ENCODE results near the gene NSRP1.
"Not testable (repeated sequence)": the region's sequence is repeated elsewhere in the genome, so short reads cannot be mapped to it uniquely, and the experiment has no call there.

NSRP1 gene

GRCh38 chr17:30116661-30117551 lies at the start of gene NSRP1:
Gene NSRP1, plus strand, starts transcription at chr17:30116816. Its CDS starts 28 bp downstream, at chr17:30116844.
- peak; percentile 89 to 94 for DNase-seq (ENCODE audit: low read depth in 2 of 2)

GRCh38 chr17:30068465-30068864 lies 48.2 kb upstream of the NSRP1 start:
- no peak for DNase-seq (ENCODE audit: low read depth in 2 of 2)

- no peak for DNase-seq (ENCODE audit: low read depth in 2 of 2)
Observed at GRCh38 chr17:30074254-30074653, 42.4 kb upstream of the NSRP1 start.

GRCh38 chr17:30074730-30075129 lies 41.9 kb upstream of the NSRP1 start:
- DNase-seq (ENCODE audit: low read depth in 2 of 2), result no peak

GRCh38 chr17:30082773-30083172 lies 33.8 kb upstream of the NSRP1 start:
- no peak for DNase-seq (ENCODE audit: low read depth in 2 of 2)

- DNase-seq (ENCODE audit: low read depth in 2 of 2), result no peak
Observed at GRCh38 chr17:30084788-30085187, 31.8 kb upstream of the NSRP1 start.

- DNase-seq (ENCODE audit: low read depth in 2 of 2), result no peak
Observed at GRCh38 chr17:30086896-30087295, 29.7 kb upstream of the NSRP1 start.

- DNase-seq (ENCODE audit: low read depth in 2 of 2), result not testable (repeated sequence)
Observed at GRCh38 chr17:30087431-30087830, 29.2 kb upstream of the NSRP1 start.

- DNase-seq (ENCODE audit: low read depth in 2 of 2), result no peak
Observed at GRCh38 chr17:30091121-30091670, 25.4 kb upstream of the NSRP1 start.

- no peak for DNase-seq (ENCODE audit: low read depth in 2 of 2)
Observed at GRCh38 chr17:30091771-30092170, 24.8 kb upstream of the NSRP1 start.

GRCh38 chr17:30092886-30093285 lies 23.7 kb upstream of the NSRP1 start:
- DNase-seq (ENCODE audit: low read depth in 2 of 2), result no peak

- no peak for DNase-seq (ENCODE audit: low read depth in 2 of 2)
Observed at GRCh38 chr17:30093463-30094147, 23.0 kb upstream of the NSRP1 start.

- DNase-seq (ENCODE audit: low read depth in 2 of 2), result no peak
Observed at GRCh38 chr17:30095507-30096244, 20.9 kb upstream of the NSRP1 start.

GRCh38 chr17:30101686-30102390 lies 14.8 kb upstream of the NSRP1 start:
- DNase-seq (ENCODE audit: low read depth in 2 of 2), result no peak

- DNase-seq (ENCODE audit: low read depth in 2 of 2), result no peak
Observed at GRCh38 chr17:30103921-30104320, 12.7 kb upstream of the NSRP1 start.

GRCh38 chr17:30104575-30105339 lies 11.9 kb upstream of the NSRP1 start:
- DNase-seq (ENCODE audit: low read depth in 2 of 2), result peak; percentile 46 to 48

- DNase-seq (ENCODE audit: low read depth in 2 of 2), result no peak
Observed at GRCh38 chr17:30112794-30113193, 3.8 kb upstream of the NSRP1 start.

- no peak for DNase-seq (ENCODE audit: low read depth in 2 of 2)
Observed at GRCh38 chr17:30113213-30113612, 3.4 kb upstream of the NSRP1 start.

- DNase-seq (ENCODE audit: low read depth in 2 of 2), result no peak
Observed at GRCh38 chr17:30116345-30116660, 313 bp upstream of the NSRP1 start.

GRCh38 chr17:30117675-30118081 lies 1.1 kb downstream of the NSRP1 start:
- DNase-seq (ENCODE audit: low read depth in 2 of 2), result no peak

GRCh38 chr17:30118635-30119034 lies 2.0 kb downstream of the NSRP1 start:
- DNase-seq (ENCODE audit: low read depth in 2 of 2), result not testable (repeated sequence)
